Measurements from ENCODE around the gene LMBRD2.

- no peak for TF ChIP-seq SIN3A (IDR thresholded peaks at IDR 0.05; ENCODE audit: borderline replicate concordance, insufficient read depth, low read length)
- no peak for TF ChIP-seq POLR2AphosphoS5 (IDR thresholded peaks at IDR 0.05; ENCODE audit: low read depth, low read length)
- TF ChIP-seq REST (IDR thresholded peaks at IDR 0.05; ENCODE audit: insufficient read depth in 1 of 2, low read depth in 2 of 2, low read length in 2 of 2), result no peak
These were observed 92.9 kb downstream of the LMBRD2 start for GRCh38 chr5:36058776-36059175.

Measured in PFSK-1 (cell line).